GM21723 (cell line): ENCODE data around the gene GPC5.

ENCODE experiments used
- ATAC-seq: cut with Tn5 transposase; IDR thresholded peaks from one replicate; pipeline ENCODE4 v1.9.1; 2021; ENCODE audit warnings: mild to moderate bottlenecking, moderate library complexity; ENCODE audit not compliant: unreplicated experiment

GPC5 gene

DNA sequence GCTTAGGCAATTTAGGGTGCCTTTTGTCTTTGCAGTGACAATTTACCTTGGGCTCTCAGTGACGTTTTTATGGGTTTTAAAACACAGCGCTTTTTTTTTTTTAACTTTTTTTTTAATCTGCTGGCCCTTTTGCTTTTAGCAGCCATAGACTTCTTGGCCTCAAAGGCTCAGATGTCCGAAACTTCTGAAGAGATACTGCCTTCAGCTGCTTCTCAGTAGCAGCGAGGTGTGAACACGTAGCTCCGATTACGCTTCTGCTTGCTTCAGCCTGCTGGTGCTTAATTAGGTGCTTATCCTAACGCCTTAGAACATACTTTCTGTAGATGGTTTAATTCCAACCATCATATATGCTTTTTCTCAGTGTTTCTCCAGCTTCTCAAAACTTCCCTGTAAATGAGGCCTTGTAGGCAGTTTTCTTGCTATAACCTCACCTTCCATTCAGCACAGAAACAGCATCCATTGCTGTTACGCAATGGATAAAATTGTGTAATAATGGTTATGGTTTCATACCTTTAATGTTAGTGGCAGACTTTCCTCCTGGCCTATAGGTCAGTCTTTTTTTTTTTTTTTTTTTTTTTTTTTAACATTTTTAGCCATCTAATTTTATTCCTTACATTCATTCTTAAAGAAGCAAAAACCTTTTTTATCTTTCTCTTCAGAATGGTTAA lies 723.9 kb downstream of the GPC5 start:
- ATAC-seq: no peak

DNA sequence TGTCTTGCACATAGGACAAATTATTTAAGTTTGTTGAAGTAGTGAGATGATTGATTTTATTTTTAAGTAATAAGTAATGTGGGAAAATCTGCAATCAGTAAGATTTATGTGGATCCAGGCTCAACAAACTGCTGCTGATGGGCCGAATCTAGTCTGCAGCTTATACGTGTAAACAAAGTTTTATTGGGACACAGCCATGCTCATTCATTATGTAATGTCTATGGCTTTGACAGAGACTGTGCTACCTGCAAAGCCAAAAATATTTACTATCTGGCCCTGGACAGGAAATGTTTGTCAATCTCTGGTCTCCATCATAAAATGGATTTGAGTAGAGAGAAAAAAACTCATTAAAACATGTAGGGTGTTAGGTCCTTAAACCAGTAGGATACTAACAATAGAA lies 728.0 kb downstream of the GPC5 start:
- ATAC-seq: no peak

DNA sequence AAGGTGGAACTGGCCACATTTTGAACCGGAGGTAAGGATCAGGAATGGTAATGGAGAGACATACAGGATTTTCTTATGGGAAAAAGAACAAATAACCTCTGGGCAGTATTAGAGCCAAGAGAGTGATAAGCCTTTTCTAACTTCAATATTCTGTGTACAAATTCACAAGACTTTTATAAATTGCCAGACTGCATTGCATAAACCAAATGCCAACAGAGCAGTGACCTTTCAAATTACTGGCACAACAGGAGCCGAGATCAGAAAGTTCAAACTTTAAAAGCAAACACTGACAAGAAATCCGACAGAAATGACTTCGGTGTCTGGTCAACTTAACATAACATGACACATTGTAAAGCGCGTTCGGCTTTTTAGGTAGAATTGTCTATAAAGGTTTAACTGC lies 737.1 kb downstream of the GPC5 start:
- no peak for ATAC-seq

DNA sequence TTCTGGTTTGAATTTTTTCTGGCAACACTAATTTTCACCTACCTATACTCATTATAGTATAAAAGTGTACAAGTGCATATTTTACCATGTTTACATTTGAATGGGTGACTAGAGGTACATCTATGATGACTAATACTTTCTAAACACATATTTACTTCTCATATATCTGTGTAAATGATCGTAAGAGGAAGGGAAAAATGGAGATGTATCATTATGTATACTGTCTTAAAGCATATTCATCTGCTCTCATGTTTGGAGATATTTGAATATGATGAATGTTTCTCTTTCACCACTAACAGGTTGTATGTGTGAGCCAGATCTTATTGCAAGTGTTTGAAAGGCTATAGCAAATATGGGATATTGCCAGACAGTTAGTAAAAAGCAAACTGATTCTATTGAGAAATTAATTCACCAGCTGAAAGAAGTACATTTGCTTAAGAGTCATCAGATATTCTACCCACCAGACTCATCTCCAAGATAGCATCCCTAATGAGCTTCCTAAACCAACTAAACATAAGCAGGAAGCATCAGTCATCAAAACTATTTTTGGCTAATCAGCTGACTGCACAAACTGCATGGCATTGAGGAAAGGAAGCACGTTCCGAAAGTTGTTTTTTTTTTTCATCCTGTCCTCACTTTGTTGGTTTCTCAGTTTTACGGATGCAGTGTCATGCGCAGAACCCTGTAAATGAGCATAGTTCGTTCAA lies 738.2 kb downstream of the GPC5 start:
- ATAC-seq: no peak

DNA sequence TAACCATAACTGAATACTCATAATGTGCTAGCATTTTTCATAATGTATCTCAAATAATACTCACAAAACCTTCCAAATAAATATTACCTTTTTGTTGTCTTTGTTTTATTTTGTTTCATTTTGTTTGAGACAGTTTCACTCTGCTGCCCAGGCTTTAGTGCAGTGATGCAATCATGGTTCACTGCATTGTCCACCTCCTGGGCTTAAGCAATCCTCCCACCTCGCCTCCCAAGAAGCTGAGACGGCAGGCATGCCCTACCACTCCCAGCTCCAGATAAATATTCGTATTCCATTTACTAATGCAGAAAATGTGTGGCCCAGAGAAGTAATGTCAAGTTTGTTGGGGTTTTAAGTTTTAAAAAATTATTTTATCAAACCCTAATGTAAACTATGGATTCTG lies 739.1 kb downstream of the GPC5 start:
- no peak for ATAC-seq

DNA sequence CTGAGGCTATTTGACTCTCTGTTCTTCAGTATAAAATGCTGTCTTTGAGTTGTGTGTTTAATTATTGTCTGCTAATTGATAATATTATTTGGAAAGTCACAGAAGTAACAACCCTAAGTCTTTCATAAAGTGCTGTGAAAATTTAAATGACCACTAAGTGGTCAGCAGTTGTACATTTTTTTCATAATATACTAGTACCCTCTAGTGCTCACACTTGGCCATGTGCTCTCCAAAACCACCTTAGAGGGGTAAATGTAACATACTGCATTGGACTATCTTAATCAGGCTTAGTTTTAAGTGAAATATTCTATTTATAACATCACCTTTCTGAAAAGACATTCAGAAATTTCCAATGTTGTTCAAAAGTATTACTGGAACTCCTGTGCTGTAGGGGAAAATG lies 745.3 kb downstream of the GPC5 start:
- no peak for ATAC-seq

DNA sequence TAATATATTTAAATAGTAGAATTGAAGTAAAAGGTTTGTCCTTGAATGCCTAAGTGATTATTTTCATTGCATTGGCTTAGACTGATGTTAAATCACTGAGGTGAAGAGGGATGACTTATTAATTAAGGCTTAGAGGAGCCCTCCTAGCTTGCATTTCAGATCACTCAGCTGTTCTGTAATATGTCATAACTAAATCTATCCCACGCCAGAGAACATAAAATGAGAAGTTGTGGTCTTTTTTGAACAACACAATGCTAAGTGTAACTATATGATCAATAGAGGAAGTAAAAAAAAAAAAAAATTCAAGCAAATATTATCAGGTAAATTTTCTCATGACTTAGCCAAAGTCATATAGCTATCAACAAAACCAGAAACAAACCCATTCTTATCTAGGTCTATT lies 752.2 kb downstream of the GPC5 start:
- ATAC-seq: no peak

DNA sequence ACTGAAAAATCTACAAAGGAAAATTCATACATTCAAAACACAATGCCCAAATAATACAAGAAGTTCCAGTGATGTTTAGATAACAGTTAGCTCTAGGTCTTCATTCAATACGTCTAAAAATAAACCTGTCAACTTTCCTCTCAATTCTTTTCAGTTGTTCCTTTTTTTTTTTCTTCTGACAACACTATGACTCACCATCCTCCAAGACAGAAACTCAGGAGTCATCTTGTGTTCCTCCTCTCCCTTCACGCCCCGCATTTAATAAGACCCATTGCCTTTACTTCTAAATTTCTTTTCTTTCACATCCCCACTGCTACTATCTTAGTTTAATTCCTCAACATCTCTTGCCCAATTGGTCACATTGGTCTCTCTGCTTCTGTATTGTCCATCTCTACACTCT lies 759.9 kb downstream of the GPC5 start:
- ATAC-seq: no peak

DNA sequence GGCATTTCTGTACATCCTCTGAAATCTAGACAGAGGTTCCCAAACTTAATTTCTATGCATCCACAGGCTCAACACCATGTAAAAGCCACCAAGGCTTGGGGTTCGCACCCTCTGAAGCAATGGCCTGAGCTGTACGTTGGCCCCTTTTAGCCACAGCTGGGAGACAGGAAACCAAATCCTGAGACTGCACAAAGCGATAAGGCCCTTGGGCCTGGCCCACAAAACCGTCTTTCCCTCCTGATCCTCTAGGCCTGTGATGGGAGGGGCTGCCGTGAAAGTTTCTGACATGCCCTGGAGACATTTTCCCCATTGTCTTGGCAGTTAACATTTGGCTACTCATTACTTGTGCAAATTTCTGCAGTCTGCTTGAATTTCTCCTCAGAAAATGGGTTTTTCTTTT lies 766.4 kb downstream of the GPC5 start:
- no peak for ATAC-seq

DNA sequence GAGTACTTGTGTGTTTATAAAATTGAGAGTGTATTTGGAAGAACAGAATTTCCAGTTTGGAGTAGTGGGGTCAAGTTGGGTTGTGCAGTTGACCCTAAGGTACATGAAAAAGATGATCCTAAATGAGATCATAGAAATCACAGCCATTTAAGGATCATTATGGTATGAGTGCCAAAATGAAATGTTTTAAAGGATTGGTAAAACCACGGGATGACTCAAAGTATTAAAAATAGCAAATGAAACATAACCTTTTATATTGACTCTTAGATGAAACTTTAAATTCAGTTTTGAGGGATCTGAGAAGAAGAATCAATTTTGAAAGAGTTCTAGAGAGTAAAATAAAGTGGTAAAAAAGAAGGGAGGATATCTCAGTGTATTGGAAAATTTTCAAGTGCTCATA lies 773.8 kb downstream of the GPC5 start:
- ATAC-seq: no peak

DNA sequence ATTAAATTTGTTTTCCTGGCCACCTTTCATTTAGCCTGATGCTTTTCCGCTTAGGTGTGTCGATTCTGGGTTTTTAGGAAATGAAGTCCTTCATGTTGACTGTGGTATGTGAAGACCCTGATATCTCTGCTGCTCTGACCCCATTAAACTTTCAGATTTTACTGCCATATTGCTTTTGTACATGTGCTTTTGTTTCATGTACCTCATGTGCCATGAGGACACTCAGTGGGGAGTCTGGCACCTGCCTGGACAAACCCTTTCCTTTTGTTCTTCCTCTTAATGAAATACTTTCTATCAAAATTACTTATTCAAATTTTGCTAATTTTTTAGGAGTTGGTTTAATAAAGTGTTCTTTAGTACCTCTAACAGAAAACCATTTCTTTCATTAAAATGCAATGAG lies 774.8 kb downstream of the GPC5 start:
- no peak for ATAC-seq

DNA sequence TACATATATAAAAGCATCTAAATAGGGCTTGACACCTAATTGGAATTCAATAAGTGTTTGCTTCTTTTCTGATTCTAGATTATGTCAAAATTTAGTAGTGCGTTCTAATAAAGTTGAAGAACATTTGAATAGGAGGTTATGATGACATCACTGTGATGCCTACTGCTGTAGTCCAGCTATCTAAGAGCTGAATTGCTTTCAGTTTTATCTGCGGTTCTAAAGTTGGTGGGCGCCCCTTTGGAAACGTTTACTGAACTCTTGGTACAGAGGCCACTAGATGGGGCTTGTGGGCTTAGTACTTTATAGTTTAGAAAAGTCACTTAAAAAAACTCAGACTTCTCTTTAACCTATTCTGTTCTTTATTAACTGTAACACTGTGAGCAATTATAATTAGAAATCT lies 776.9 kb downstream of the GPC5 start:
- no peak for ATAC-seq

DNA sequence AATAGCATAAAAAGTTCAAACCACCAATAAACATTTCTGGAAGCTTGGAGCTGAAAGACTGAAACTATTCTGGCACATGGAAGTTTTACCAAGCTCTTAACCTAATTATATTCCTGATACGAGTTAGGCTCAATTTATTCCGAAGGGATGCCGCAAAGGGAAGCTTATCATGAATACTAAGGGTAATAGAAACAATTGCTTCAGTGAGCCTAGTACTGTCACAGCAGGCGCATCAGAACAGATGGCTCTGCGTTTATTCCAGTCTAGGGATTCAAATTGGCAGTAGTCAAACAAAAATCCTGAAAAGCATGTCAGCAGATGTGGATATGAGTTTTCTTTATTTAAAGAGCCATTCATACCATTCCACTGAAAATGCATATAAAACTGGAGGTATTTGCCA lies 779.5 kb downstream of the GPC5 start:
- ATAC-seq: no peak

DNA sequence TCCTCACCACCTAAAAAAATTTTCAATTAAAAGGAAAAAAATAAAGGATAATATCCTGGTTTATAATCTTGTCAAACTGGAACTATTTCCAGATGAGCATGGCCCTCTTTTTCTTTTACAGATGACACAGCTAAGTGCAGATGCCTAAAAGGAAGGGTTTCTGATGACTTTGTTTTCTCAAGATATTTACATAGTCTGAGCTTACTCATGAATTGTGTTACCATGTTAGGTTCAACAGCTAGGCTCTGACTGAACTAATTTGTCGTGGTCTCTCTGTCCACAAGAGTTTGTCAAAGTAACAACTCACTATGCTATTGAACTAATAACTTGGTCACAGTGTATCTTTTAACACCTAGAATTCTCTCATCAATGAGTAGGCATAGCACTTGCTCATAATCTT lies 780.8 kb downstream of the GPC5 start:
- no peak for ATAC-seq

DNA sequence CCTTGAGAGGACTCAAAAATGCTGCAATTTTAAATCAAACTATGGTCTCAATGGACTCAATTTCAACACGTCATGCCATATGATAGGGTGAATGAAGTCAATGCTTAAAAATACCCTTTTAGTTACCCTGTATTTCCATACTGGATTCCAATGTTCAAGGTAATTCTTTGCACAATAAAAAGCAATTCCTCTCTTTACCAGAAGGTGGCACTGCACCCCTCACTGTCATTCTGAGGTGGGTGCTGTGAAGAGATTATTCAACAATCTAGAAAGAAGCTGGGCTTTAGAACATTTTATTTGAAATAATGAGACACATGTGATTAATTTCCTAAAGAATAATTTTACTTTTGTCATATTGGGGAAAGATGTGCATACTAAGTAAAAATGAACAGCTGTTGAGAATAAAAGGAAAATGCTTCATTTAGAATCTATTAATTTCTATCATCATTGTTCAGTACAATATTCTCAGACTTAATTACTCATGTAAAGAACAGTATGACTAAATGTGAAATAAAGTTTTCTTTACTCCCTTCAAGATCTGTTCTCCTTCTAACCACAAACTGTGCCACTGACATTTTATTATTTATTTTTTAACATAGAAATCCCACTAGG lies 789.1 kb downstream of the GPC5 start:
- ATAC-seq: peak; percentile 85

DNA sequence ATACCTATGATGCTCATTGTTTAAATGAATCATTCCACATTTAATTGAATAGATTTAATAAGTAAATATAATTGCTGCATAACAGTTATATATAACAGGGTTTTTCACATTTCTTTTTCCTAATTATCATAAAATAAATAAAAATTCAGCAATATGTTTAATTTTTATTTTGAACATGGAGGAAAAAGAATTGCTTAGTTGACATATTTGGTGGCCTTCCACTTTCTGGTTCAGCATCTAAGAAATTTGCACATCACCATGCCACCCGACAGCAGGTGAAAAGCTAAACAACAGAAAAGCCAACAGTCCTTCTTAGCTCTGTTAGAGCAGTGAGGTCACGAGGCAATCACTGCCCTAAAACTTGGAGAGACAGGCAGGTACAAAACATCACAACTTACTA lies 790.2 kb downstream of the GPC5 start:
- no peak for ATAC-seq

DNA sequence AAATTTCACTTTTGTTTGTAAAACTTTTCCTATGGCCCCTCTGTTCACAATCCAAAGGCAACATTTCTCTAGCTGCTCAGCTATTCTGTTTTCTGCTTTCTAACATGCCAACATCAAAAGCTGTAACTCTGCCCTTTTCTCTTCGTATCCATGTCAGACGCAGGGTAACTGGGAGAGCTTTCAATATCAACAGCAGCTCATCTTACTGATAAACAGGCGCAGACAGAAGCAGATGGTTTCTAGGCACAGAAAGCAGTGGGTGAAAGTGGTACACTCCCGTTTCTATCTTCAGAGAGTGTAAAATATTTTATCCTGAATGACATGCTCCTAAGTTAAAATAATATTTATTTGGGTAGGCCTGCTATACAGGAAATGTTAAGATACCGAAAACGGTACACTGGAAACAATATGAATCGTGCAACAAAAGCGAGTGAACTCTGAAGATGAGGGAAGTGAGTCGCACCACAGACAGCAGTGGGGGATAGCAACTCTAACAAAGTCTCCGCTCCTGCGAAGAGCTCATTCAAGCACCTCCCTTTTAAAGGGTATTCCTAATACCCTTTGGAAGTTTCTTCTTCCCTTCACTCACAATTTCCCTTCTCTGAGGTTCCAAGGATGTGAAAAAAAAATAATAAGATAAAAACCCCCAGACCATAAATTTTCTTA lies 798.3 kb downstream of the GPC5 start:
- ATAC-seq: no peak

DNA sequence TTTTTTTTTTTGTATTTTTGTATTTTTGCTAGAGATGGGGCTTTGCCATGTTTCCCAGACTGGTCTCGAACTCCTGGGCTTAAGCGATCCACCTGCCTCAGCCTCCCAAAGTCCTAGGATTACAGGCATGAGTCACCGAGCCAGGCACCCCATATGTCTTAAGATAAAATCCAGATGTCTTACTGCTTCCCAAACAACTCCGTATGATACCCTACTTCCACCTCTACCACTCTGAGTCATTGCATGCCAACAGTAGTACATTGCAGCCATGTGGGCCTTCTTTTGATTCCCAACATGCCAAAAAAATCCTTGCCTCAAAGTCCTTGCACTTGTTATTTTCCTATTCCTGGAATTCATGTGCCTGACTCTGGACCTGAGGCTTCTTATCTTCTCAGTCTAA lies 799.2 kb downstream of the GPC5 start:
- ATAC-seq: no peak

DNA sequence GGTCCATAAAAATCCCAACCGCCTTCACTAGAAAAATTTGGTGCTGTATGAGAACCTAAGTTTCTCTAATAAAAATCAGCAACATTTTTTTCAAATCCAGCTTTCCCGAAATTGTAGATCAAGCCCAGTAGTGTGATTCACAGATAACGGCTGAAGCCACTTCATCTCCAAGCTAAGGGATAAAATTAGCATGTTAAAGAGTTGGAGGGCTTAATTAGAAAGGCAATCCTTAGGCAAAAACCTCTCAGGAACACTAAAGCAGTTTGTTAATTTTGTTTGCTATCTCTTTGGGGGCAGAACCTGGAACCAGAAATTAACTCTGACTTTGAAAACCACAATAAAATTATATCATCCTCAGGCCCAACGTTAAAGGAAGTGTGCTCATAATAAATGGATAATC lies 820.2 kb downstream of the GPC5 start:
- no peak for ATAC-seq

DNA sequence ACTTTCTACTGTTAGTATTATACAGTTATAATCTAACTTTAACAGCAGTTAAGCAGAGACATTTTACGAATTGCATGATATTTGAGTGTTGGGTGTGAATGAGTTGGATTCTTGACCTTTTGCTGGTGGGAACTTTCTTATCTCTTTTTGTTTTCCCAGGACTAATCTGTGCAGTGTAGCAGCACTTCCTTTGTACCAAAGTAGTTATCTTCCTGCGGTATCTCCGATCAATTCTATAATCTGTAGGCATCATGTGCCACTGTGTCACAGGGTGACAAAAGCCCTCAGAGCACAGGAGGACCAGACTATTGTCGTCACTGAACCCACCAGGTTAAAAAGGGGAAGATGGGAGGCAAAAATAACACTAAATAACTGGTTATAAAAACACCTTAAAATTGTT lies 823.5 kb downstream of the GPC5 start:
- no peak for ATAC-seq

DNA sequence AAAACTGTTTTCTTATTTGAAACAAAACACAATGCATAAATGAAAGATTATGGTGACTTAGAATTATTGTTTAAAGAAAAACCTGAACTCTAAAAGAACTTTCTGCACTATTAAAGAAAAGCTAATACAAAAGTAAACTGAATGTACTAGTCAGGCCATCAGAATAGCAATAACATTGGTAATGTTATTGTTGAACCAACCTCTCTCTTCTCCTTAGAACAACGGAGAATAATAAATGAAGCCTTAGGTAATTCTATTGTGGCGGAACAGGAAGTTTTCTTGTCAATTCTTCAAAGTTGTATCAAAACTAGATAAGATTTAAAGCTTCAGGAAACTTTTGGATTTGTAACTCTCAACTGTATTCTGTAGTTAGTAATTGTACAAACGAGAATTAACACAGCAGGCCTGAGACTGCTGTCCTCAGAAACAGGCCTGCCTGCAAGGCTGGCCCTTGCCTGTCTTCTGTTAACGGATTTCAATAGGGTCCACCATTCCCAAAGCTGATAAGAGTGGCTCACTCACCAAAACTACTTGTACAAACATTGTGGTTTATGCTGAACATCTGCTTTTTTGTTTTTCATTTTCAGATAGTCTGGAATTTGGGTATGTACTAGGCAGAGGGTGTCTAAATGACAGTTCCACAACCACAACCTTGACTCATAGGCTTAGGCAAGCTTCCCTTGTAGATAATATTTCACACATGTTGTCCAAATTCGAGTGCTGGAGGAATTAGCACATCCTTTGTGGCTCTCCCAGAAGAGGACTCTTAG lies 825.8 kb downstream of the GPC5 start:
- ATAC-seq: no peak
